Gastrocnemius medialis (tissue), 4 donors: ENCODE data around the gene SHH.

Experiments
- CTCF ChIP-seq, 5 experiments: fragments of 450-650 bp in 3 of 5; fragments of 200-600 bp in 2 of 5; sonication (generic) in 2 of 5; IDR thresholded peaks in 4 of 5; conservative IDR thresholded peaks in 1 of 5; 1 replicate in 4 of 5; 2 replicates in 1 of 5; pipeline ENCODE4 v1.5.1; 2016 to 2019; ENCODE audit warnings: antibody characterized with exemption in 5 of 5, mild to moderate bottlenecking in 3 of 5, moderate library complexity in 3 of 5
- POLR2A ChIP-seq, 2 donors: fragments of 450-650 bp; IDR thresholded peaks; one replicate each; pipeline ENCODE4 v1.6.1; 2017; ENCODE audit warnings: antibody characterized with exemption in 2 of 2, mild to moderate bottlenecking in 2 of 2, moderate library complexity in 2 of 2

GRCh38 chr7:155842496-155843265, 30.4 kb upstream of the SHH start:
- TF ChIP-seq CTCF (IDR thresholded peaks at IDR 0.05 in 4 of 5, conservative IDR thresholded peaks at IDR 0.05 in 1 of 5) (no peak), POLR2A (IDR thresholded peaks at IDR 0.05) (no peak)
